Upper lobe of left lung (tissue), 6 donors: ENCODE measurements around the gene PRR20E. TPM values are rescaled to one million over a fixed set of nuclear protein-coding genes. Genes with fewer than 3 reads are reported as not detected.
"Not testable (repeated sequence)": the region's sequence is repeated elsewhere in the genome, so short reads cannot be mapped to it uniquely, and the experiment has no call there.

Experiments
- ATAC-seq, 2 donors: fragments of 200-7000 bp; cut with Tn5 transposase; one replicate each; pipeline ENCODE4 v1.9.1; 2022; ENCODE audit warnings: mild to moderate bottlenecking in 2 of 2, moderate library complexity in 2 of 2; ENCODE audit not compliant: low FRiP score in 2 of 2
- DNase-seq, 2 donors: peaks; one replicate each; pipeline ENCODE4 v3.0.0-alpha.2; 2019 to 2020
- H3K27ac ChIP-seq, 4 donors: fragments of 200-600 bp; sonication (generic); one replicate each; pipeline ENCODE4 v1.5.1; 2016 to 2019
- H3K27me3 ChIP-seq, 4 donors: fragments of 200-600 bp; sonication (generic); one replicate each; pipeline ENCODE4 v1.5.1; 2017 to 2019
- H3K36me3 ChIP-seq, 4 donors: fragments of 200-600 bp; sonication (generic); one replicate each; pipeline ENCODE4 v1.5.1; 2016 to 2019
- H3K4me1 ChIP-seq, 4 donors: fragments of 200-600 bp; sonication (generic); one replicate each; pipeline ENCODE4 v1.5.1; 2018 to 2019
- H3K4me3 ChIP-seq, 4 donors: fragments of 200-600 bp; sonication (generic); one replicate each; pipeline ENCODE4 v1.5.1; 2017 to 2019; ENCODE audit warnings: mild to moderate bottlenecking in 2 of 4, moderate library complexity in 1 of 4
- H3K9me3 ChIP-seq, 4 donors: fragments of 200-600 bp; sonication (generic); one replicate each; pipeline ENCODE4 v1.5.1; 2018 to 2019
- CTCF ChIP-seq, 6 experiments: fragments of 450-650 bp in 4 of 6; fragments of 200-600 bp in 2 of 6; sonication (generic) in 2 of 6; IDR thresholded peaks; one replicate each; pipeline ENCODE4 v1.5.1; 2016 to 2019; ENCODE audit warnings: antibody characterized with exemption in 6 of 6
- EP300 ChIP-seq, 4 donors: sonication (generic); formaldehyde crosslinking; IDR thresholded peaks; one replicate each; pipeline ENCODE4 v1.5.1; 2017; ENCODE audit warnings: antibody characterized with exemption in 4 of 4, control low read depth in 2 of 4
- POLR2A ChIP-seq, 4 donors: fragments of 450-650 bp; IDR thresholded peaks; one replicate each; pipeline ENCODE4 v1.5.1; 2016 to 2017; ENCODE audit warnings: antibody characterized with exemption in 4 of 4, mild to moderate bottlenecking in 2 of 4
- POLR2AphosphoS5 ChIP-seq, 2 donors: sonication (generic); formaldehyde crosslinking; IDR thresholded peaks; one replicate each; pipeline ENCODE4 v1.5.1; 2017; ENCODE audit warnings: antibody characterized with exemption in 2 of 2
- WGBS, 2 donors: methylation state at CpG; one replicate each; pipeline ENCODE4 v1.1.5; 2017 to 2018; 5-methylcytosine and 5-hydroxymethylcytosine counted together
- total RNA-seq, 6 donors: library from RNA; depleted of rRNA in 4 of 6; stranded (reverse); fragments of >200 nt in 4 of 6; gene quantifications; one replicate each; pipeline versions ENCODE4 v1.1.0 to v1.2.1, GENCODE V29; 2016 to 2021
- donor health status: DM: no; HTN: no; CAD: no; lungs with moderate emphysema.
- donor health status: DM: no; HTN: yes; CAD: no; lungs with severe emphysema.

PRR20E gene
- total RNA-seq, 6 donors from 2014 or later = not detected

GRCh38 chr13:57138988-57139387 lies 28.0 kb upstream of the PRR20E start:
- DNase-seq (no peak), ATAC-seq (no peak)
- WGBS, 2 donors = 89 to 94% methylated on average over 5 of the region's 5 CpGs
- Histone ChIP-seq H3K4me1 (no peaks in the 10 kb centered on the region), H3K36me3 (no peaks in the 10 kb centered on the region), H3K9me3 (peaks cover 0 to 4% (median 0%) of the 10 kb centered on the region in 4 donors), H3K27me3 (no peaks in the 10 kb centered on the region), H3K27ac (no peak overlapping the region), H3K4me3 (no peak overlapping the region)
- TF ChIP-seq POLR2AphosphoS5 (IDR thresholded peaks at IDR 0.05) (no peak), POLR2A (IDR thresholded peaks at IDR 0.05) (no peak), EP300 (IDR thresholded peaks at IDR 0.05) (no peak), CTCF (IDR thresholded peaks at IDR 0.05) (no peak)

GRCh38 chr13:57139781-57140180 lies 27.2 kb upstream of the PRR20E start:
- not testable (repeated sequence) for ATAC-seq, H3K27ac ChIP-seq, H3K4me3 ChIP-seq, DNase-seq, H3K4me1 ChIP-seq, H3K9me3 ChIP-seq, H3K27me3 ChIP-seq, H3K36me3 ChIP-seq
- 96 to 97% methylated on average over 7 to 11 of the region's 18 CpGs for WGBS, 2 donors

- not testable (repeated sequence) for H3K4me3 ChIP-seq, H3K27me3 ChIP-seq, H3K36me3 ChIP-seq, ATAC-seq, H3K27ac ChIP-seq, H3K4me1 ChIP-seq, H3K9me3 ChIP-seq
- WGBS, 2 donors = 92 to 96% methylated on average over 11 to 12 of the region's 34 CpGs
- peak in 1 of 2 donors; percentile 17 for DNase-seq
These were observed 26.6 kb upstream of the PRR20E start, which contains the start of gene PRR20A for GRCh38 chr13:57140235-57140968. Gene PRR20A (plus strand): TSS chr13:57140918. CDS start chr13:57141305, 387 bp downstream.

GRCh38 chr13:57147188-57147587 lies 19.8 kb upstream of the PRR20E start, which contains the start of gene PRR20B:
Gene PRR20B (plus strand): TSS chr13:57147488. CDS start chr13:57147875, 387 bp downstream.
- not testable (repeated sequence) for H3K27ac ChIP-seq, DNase-seq, H3K36me3 ChIP-seq, H3K4me3 ChIP-seq, H3K4me1 ChIP-seq, ATAC-seq, H3K9me3 ChIP-seq, H3K27me3 ChIP-seq
- no CpG with 5 or more reads among the region's 22 CpGs for WGBS, 2 donors

GRCh38 chr13:57148106-57148505 lies 18.9 kb upstream of the PRR20E start:
- not testable (repeated sequence) for ATAC-seq, H3K27ac ChIP-seq, H3K27me3 ChIP-seq, H3K9me3 ChIP-seq, H3K36me3 ChIP-seq, H3K4me3 ChIP-seq, H3K4me1 ChIP-seq, DNase-seq
- 91 to 97% methylated on average over 9 to 10 of the region's 14 CpGs for WGBS, 2 donors

- not testable (repeated sequence) for H3K4me1 ChIP-seq, H3K27ac ChIP-seq, H3K4me3 ChIP-seq, ATAC-seq, H3K9me3 ChIP-seq, DNase-seq, H3K36me3 ChIP-seq, H3K27me3 ChIP-seq
- WGBS, 2 donors = no CpG with 5 or more reads among the region's 22 CpGs
These were observed 13.2 kb upstream of the PRR20E start, which contains the start of gene PRR20C for GRCh38 chr13:57153761-57154160. Gene PRR20C (plus strand): TSS chr13:57154061. CDS start chr13:57154448, 387 bp downstream.

GRCh38 chr13:57160332-57160731 lies 6.7 kb upstream of the PRR20E start, which contains the start of gene PRR20D:
Gene PRR20D (plus strand): TSS chr13:57160632. CDS start chr13:57161019, 387 bp downstream.
- not testable (repeated sequence) for ATAC-seq

GRCh38 chr13:57191667-57192066 lies 24.7 kb downstream of the PRR20E start:
- no peaks in the 10 kb centered on the region for H3K36me3 ChIP-seq
- no peaks in the 10 kb centered on the region for H3K4me1 ChIP-seq
- no peaks in the 10 kb centered on the region for H3K27me3 ChIP-seq
- H3K27ac ChIP-seq = no peak overlapping the region
- 71 to 81% methylated on average over 1 of the region's 1 CpG for WGBS, 2 donors
- ATAC-seq (no peak), DNase-seq (no peak)
- TF ChIP-seq POLR2A (IDR thresholded peaks at IDR 0.05) = no peak
- TF ChIP-seq EP300 (IDR thresholded peaks at IDR 0.05) = no peak
- H3K4me3 ChIP-seq = no peak overlapping the region
- H3K9me3 ChIP-seq = no peaks in the 10 kb centered on the region

More at GRCh38 chr13:57160332-57160731, 6.7 kb upstream of the PRR20E start, which contains the start of gene PRR20D:
- not testable (repeated sequence) for H3K36me3 ChIP-seq, H3K4me3 ChIP-seq, H3K27ac ChIP-seq, H3K27me3 ChIP-seq, H3K9me3 ChIP-seq, DNase-seq, H3K4me1 ChIP-seq
- WGBS, 2 donors = no CpG with 5 or more reads among the region's 22 CpGs
